Vagina (tissue), 2 donors: ENCODE results near the gene CSRNP2. TPM values are rescaled to one million over a fixed set of nuclear protein-coding genes. Genes with fewer than 3 reads are reported as not detected.

Experiments
- DNase-seq, 2 donors: peaks; one replicate each; pipeline ENCODE4 v3.0.0-alpha.2; 2017; ENCODE audit errors: extremely low spot score in 2 of 2
- H3K27ac ChIP-seq: fragments of 200-600 bp; sonication (generic); one replicate; pipeline ENCODE4 v1.5.1; 2019
- H3K27me3 ChIP-seq: fragments of 200-600 bp; sonication (generic); one replicate; pipeline ENCODE4 v1.5.1; 2019
- H3K36me3 ChIP-seq, 2 donors: fragments of 200-600 bp; sonication (generic); one replicate each; pipeline ENCODE4 v1.5.1; 2017 to 2019
- H3K4me1 ChIP-seq: fragments of 200-600 bp; sonication (generic); one replicate; pipeline ENCODE4 v1.5.1; 2019
- H3K4me3 ChIP-seq, 2 donors: fragments of 200-600 bp; sonication (generic); 1 replicate in 1 of 2; 2 replicates in 1 of 2; pipeline ENCODE4 v1.5.1; 2016 to 2019
- H3K9me3 ChIP-seq: fragments of 200-600 bp; sonication (generic); one replicate; pipeline ENCODE4 v1.5.1; 2019
- CTCF ChIP-seq, 3 experiments: fragments of 450-650 bp in 2 of 3; fragments of 200-600 bp in 1 of 3; sonication (generic) in 1 of 3; IDR thresholded peaks; one replicate each; pipeline ENCODE4 v1.5.1; 2017 to 2019; ENCODE audit warnings: antibody characterized with exemption in 3 of 3, mild to moderate bottlenecking in 2 of 3, moderate library complexity in 2 of 3
- POLR2A ChIP-seq, 2 donors: fragments of 450-650 bp; IDR thresholded peaks; one replicate each; pipeline ENCODE4 v1.6.1; 2017; ENCODE audit warnings: antibody characterized with exemption in 2 of 2, mild to moderate bottlenecking in 2 of 2, moderate library complexity in 2 of 2
- POLR2AphosphoS5 ChIP-seq, 2 donors: sonication (generic); formaldehyde crosslinking; IDR thresholded peaks; one replicate each; pipeline ENCODE4 v1.9.0; 2017; ENCODE audit warnings: antibody characterized with exemption in 2 of 2, mild to moderate bottlenecking in 2 of 2, low read depth in 1 of 2; ENCODE audit not compliant: insufficient read depth in 1 of 2
- intact Hi-C: fragments of 100-400 bp; cut with DNase I; formaldehyde crosslinking; loops from one replicate; pipeline ENCODE4 v1.15.1; 2023
- total RNA-seq: library from RNA; depleted of rRNA; stranded (reverse); fragments of >200 nt; gene quantifications from one replicate; pipeline ENCODE4 v1.2.3, GENCODE V29; 2016

CSRNP2 gene
- total RNA-seq, 1 donor from 2014 or later: 19.9 TPM

GRCh38 chr12:51077930-51078329, 5.5 kb downstream of the CSRNP2 start:
- H3K36me3 ChIP-seq: peaks cover 0 to 12% of the 10 kb centered on the region in 2 donors
- H3K27me3 ChIP-seq: no peaks in the 10 kb centered on the region
- no peak overlapping the region for H3K27ac ChIP-seq
- no peak for DNase-seq
- intact Hi-C loops: no loop called here
- peaks cover 22% of the 10 kb centered on the region for H3K4me1 ChIP-seq
- TF ChIP-seq CTCF (IDR thresholded peaks at IDR 0.05) (no peak), POLR2A (IDR thresholded peaks at IDR 0.05) (no peak), POLR2AphosphoS5 (IDR thresholded peaks at IDR 0.05; ENCODE audit: insufficient read depth in 1 of 2, low read depth in 1 of 2) (no peak)
- no peaks in the 10 kb centered on the region for H3K9me3 ChIP-seq
- H3K4me3 ChIP-seq: no peak overlapping the region

GRCh38 chr12:51076236-51076930, 7.0 kb downstream of the CSRNP2 start:
- intact Hi-C loops: no loop called here
- Histone ChIP-seq H3K27me3 (no peaks in the 10 kb centered on the region), H3K4me3 (no peak overlapping the region), H3K27ac (no peak overlapping the region), H3K4me1 (peaks cover 14% of the 10 kb centered on the region), H3K36me3 (peaks cover 0 to 24% of the 10 kb centered on the region in 2 donors), H3K9me3 (no peaks in the 10 kb centered on the region)
- no peak for DNase-seq
- TF ChIP-seq POLR2A (IDR thresholded peaks at IDR 0.05) (no peak), POLR2AphosphoS5 (IDR thresholded peaks at IDR 0.05; ENCODE audit: insufficient read depth in 1 of 2, low read depth in 1 of 2) (no peak), CTCF (IDR thresholded peaks at IDR 0.05) (no peak)

DNA sequence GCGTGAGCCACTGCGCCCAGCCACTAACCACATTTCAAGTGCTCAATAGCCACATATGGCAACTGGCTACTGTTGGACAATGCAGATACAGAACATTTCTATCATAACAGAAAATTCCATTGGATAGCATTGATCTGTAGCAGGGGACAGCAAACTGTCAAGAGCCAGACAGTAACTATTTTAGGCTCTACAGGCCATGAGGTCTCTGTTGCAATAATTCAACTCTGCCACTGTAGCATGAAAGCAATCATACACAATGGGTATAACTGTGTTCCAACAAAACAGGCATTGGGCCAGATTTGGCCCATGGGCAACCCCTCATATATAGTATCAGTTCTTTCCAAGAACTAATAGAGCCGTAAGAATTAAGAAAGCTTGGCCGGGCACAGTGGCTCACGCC, 8.0 kb downstream of the CSRNP2 start:
- Histone ChIP-seq H3K27ac (no peak overlapping the region), H3K36me3 (peaks cover 0 to 34% of the 10 kb centered on the region in 2 donors), H3K4me3 (no peak overlapping the region), H3K27me3 (no peaks in the 10 kb centered on the region), H3K9me3 (no peaks in the 10 kb centered on the region), H3K4me1 (peaks cover 14% of the 10 kb centered on the region)
- DNase-seq: no peak
- TF ChIP-seq CTCF (IDR thresholded peaks at IDR 0.05): no peak
- no peak for TF ChIP-seq POLR2A (IDR thresholded peaks at IDR 0.05)
- TF ChIP-seq POLR2AphosphoS5 (IDR thresholded peaks at IDR 0.05; ENCODE audit: insufficient read depth in 1 of 2, low read depth in 1 of 2): no peak
- intact Hi-C loops: no loop called here

DNA sequence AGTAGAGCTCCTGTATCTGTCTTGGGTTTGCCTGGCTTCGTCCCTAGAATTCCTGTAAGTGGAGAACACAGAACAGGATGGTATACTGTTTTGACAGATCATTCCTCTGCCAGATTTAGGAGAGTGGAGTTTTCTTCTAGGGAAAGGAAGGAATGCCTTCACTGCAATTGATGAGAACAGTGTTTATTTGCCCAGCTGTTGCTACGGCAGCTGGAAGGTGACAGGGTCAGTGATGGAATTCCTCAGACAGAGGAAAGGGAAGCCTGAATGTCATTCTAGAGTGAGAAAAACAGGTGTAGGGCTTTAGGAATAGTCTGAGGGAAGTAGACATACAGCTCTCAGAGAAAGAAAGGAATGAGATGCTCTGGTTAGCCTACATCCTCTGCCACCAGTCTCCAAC, 11.7 kb downstream of the CSRNP2 start:
- no peaks in the 10 kb centered on the region for H3K9me3 ChIP-seq
- no peak overlapping the region for H3K27ac ChIP-seq
- no peak for DNase-seq
- H3K4me3 ChIP-seq: no peak overlapping the region
- no peak for TF ChIP-seq CTCF (IDR thresholded peaks at IDR 0.05)
- TF ChIP-seq POLR2AphosphoS5 (IDR thresholded peaks at IDR 0.05; ENCODE audit: insufficient read depth in 1 of 2, low read depth in 1 of 2): no peak
- no peaks in the 10 kb centered on the region for H3K27me3 ChIP-seq
- peaks cover 14% of the 10 kb centered on the region for H3K4me1 ChIP-seq
- intact Hi-C loops: no loop called here
- peaks cover 0 to 62% of the 10 kb centered on the region in 2 donors for H3K36me3 ChIP-seq

DNA sequence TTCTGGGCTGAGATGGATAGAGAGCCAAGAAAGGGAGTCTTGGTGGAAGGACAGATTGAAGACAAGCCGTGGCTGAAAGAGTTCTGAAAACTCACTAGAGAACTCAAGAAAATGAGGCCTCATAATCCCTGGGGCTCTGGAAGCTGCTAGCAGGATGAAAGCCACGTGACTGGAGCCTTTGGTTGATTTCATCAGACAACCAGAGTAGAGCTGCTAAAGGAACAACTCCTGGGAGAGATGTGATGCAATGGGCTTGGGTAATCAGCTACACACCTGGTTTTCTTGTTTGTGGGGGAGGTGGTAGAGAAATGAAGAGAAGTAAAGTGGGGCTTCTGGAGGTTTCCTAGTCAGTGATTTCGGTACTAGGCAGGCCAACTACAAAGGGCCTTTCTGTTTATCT, 13.4 kb downstream of the CSRNP2 start:
- intact Hi-C loops: no loop called here
- Histone ChIP-seq H3K27me3 (no peaks in the 10 kb centered on the region), H3K9me3 (no peaks in the 10 kb centered on the region), H3K36me3 (peaks cover 0 to 79% of the 10 kb centered on the region in 2 donors), H3K27ac (no peak overlapping the region), H3K4me3 (no peak overlapping the region), H3K4me1 (no peaks in the 10 kb centered on the region)
- no peak for DNase-seq
- TF ChIP-seq CTCF (IDR thresholded peaks at IDR 0.05): no peak
- no peak for TF ChIP-seq POLR2A (IDR thresholded peaks at IDR 0.05)
- no peak for TF ChIP-seq POLR2AphosphoS5 (IDR thresholded peaks at IDR 0.05; ENCODE audit: insufficient read depth in 1 of 2, low read depth in 1 of 2)
